HEK293 (cell line): ENCODE results near the gene LRFN2.

Experiments used
- CTCF ChIA-PET: fragments of 350-600 bp; formaldehyde crosslinking; extraction: SDS; loops from one replicate; lab custom pipeline; 2021; ENCODE audit warnings: antibody characterized with exemption; lab: Yijun Ruan, JAX
- POLR2A ChIA-PET: fragments of 300-600 bp; formaldehyde crosslinking; extraction: SDS; loops from one replicate; lab custom pipeline; 2020; ENCODE audit warnings: antibody characterized with exemption, inconsistent platforms; lab: Yijun Ruan, JAX
- H3K27ac ChIP-seq: fragments of 200-500 bp; sonication (Bioruptor generic); 2 replicates; pipeline ENCODE4 v1.5.1; 2014; ENCODE audit warnings: low read depth, low read length, control low read depth, inconsistent platforms; ENCODE audit errors: extremely low read depth
- H3K36me3 ChIP-seq, 2 experiments: fragments of 200-500 bp in 1 of 2; sonication (Bioruptor generic) in 1 of 2; 1 replicate in 1 of 2; 2 replicates in 1 of 2; pipeline ENCODE4 v1.5.1; 2014 to 2017; ENCODE audit warnings: inconsistent platforms in 2 of 2, low read length in 2 of 2; ENCODE audit not compliant: control insufficient read depth in 2 of 2, insufficient read depth in 1 of 2
- H3K4me1 ChIP-seq: fragments of 200-500 bp; sonication (Bioruptor generic); 2 replicates; pipeline ENCODE4 v1.5.1; 2014; ENCODE audit warnings: mild to moderate bottlenecking, low read length, inconsistent platforms; ENCODE audit not compliant: control insufficient read depth, insufficient read depth
- H3K4me3 ChIP-seq: 2 replicates; pipeline ENCODE4 v1.5.1; 2011; ENCODE audit warnings: low read depth, mild to moderate bottlenecking, control low read depth, low read length, moderate library complexity
- H3K9me3 ChIP-seq: fragments of 200-500 bp; sonication (Bioruptor generic); 2 replicates; pipeline ENCODE4 v1.5.1; 2014; ENCODE audit warnings: low read depth, low read length, inconsistent platforms; ENCODE audit not compliant: control insufficient read depth, insufficient read depth
- EGR2 ChIP-seq: fragments of 450-650 bp; formaldehyde crosslinking; IDR thresholded peaks from 2 replicates; pipeline ENCODE4 v1.5.1; 2016; ENCODE audit warnings: low read depth, missing biosample characterization, missing genetic modification characterization
- HOXA7 ChIP-seq: sonication (generic); formaldehyde crosslinking; IDR thresholded peaks from 2 replicates; pipeline ENCODE4 v1.8.1; 2022; ENCODE audit warnings: missing genetic modification reagents, borderline replicate concordance
- IKZF3 ChIP-seq: fragments of 450-650 bp; IDR thresholded peaks from 2 replicates; pipeline ENCODE4 v1.5.0; 2018; ENCODE audit warnings: missing biosample characterization, mild to moderate bottlenecking, missing genetic modification characterization, moderate library complexity
- PRDM6 ChIP-seq: fragments of 450-650 bp; formaldehyde crosslinking; IDR thresholded peaks from 2 replicates; pipeline ENCODE4 v1.5.1; 2017; ENCODE audit warnings: missing biosample characterization, missing genetic modification characterization
- ZBTB11 ChIP-seq: fragments of 450-650 bp; formaldehyde crosslinking; conservative IDR thresholded peaks from 2 replicates; pipeline ENCODE4 v1.5.1; 2016; ENCODE audit warnings: low read depth, missing biosample characterization, missing genetic modification characterization
- ZBTB48 ChIP-seq: fragments of 450-650 bp; formaldehyde crosslinking; IDR thresholded peaks from 2 replicates; pipeline ENCODE4 v1.5.1; 2016; ENCODE audit warnings: missing biosample characterization, missing genetic modification characterization
- ZBTB49 ChIP-seq: fragments of 450-650 bp; formaldehyde crosslinking; IDR thresholded peaks from 2 replicates; pipeline ENCODE4 v1.5.1; 2016; ENCODE audit warnings: missing biosample characterization, missing genetic modification characterization, low read depth
- ZBTB7A ChIP-seq: fragments of 450-650 bp; formaldehyde crosslinking; IDR thresholded peaks from 2 replicates; pipeline ENCODE4 v1.5.1; 2016; ENCODE audit warnings: low read depth, missing biosample characterization, missing genetic modification characterization
- ZFP41 ChIP-seq: fragments of 450-650 bp; formaldehyde crosslinking; IDR thresholded peaks from 2 replicates; pipeline ENCODE4 v1.5.1; 2016; ENCODE audit warnings: missing biosample characterization, missing genetic modification characterization, borderline replicate concordance
- ZFP69B ChIP-seq: fragments of 450-650 bp; formaldehyde crosslinking; IDR thresholded peaks from 2 replicates; pipeline ENCODE4 v1.5.1; 2016; ENCODE audit warnings: missing biosample characterization, missing genetic modification characterization
- ZNF157 ChIP-seq: fragments of 450-650 bp; formaldehyde crosslinking; IDR thresholded peaks from 2 replicates; pipeline ENCODE4 v1.5.1; 2016; ENCODE audit warnings: missing biosample characterization, missing genetic modification characterization
- ZNF175 ChIP-seq: fragments of 450-650 bp; formaldehyde crosslinking; IDR thresholded peaks from 2 replicates; pipeline ENCODE4 v1.5.1; 2016; ENCODE audit warnings: missing biosample characterization, missing genetic modification characterization
- ZNF266 ChIP-seq: fragments of 450-650 bp; formaldehyde crosslinking; IDR thresholded peaks from 2 replicates; pipeline ENCODE4 v1.5.1; 2016; ENCODE audit warnings: missing biosample characterization, missing genetic modification characterization, low read depth
- ZNF280C ChIP-seq: fragments of 450-650 bp; formaldehyde crosslinking; IDR thresholded peaks from 2 replicates; pipeline ENCODE4 v1.5.1; 2016; ENCODE audit warnings: missing biosample characterization, missing genetic modification characterization
- ZNF350 ChIP-seq: fragments of 450-650 bp; formaldehyde crosslinking; IDR thresholded peaks from 2 replicates; pipeline ENCODE4 v1.5.0; 2017; ENCODE audit warnings: missing biosample characterization, mild to moderate bottlenecking, missing genetic modification characterization
- ZNF366 ChIP-seq: fragments of 450-650 bp; formaldehyde crosslinking; conservative IDR thresholded peaks from 2 replicates; pipeline ENCODE4 v1.5.1; 2016; ENCODE audit warnings: missing biosample characterization, missing genetic modification characterization
- ZNF449 ChIP-seq: fragments of 450-650 bp; formaldehyde crosslinking; IDR thresholded peaks from 2 replicates; pipeline ENCODE4 v1.5.1; 2017; ENCODE audit warnings: missing biosample characterization, mild to moderate bottlenecking, missing genetic modification characterization, moderate library complexity
- ZNF514 ChIP-seq: fragments of 450-650 bp; formaldehyde crosslinking; IDR thresholded peaks from 2 replicates; pipeline ENCODE4 v1.5.1; 2016; ENCODE audit warnings: missing biosample characterization, missing genetic modification characterization
- ZNF645 ChIP-seq: fragments of 450-650 bp; formaldehyde crosslinking; IDR thresholded peaks from 2 replicates; pipeline ENCODE4; 2016; ENCODE audit warnings: missing biosample characterization, missing genetic modification characterization
- ZNF658 ChIP-seq: fragments of 450-650 bp; formaldehyde crosslinking; IDR thresholded peaks from 2 replicates; pipeline ENCODE4; 2016; ENCODE audit warnings: missing biosample characterization, missing genetic modification characterization
- ZSCAN16 ChIP-seq: fragments of 450-650 bp; formaldehyde crosslinking; IDR thresholded peaks from 2 replicates; pipeline ENCODE4 v1.5.1; 2016; ENCODE audit warnings: missing biosample characterization, missing genetic modification characterization

The LRFN2 gene

GRCh38 chr6:40353197-40353966 is 233.8 kb downstream of the LRFN2 start:
- Histone ChIP-seq H3K36me3 (no peaks in the 10 kb centered on the region), H3K4me1 (no peaks in the 10 kb centered on the region), H3K9me3 (no peaks in the 10 kb centered on the region; the same call in 1 of the 2 replicates), H3K4me3 (no peak overlapping the region), H3K27ac (no peak overlapping the region)
- ChIA-PET POLR2A (no interaction called here), CTCF (interaction anchor here (1.3 kb wide), 1 partner anchor 193 kb away, joined by 3 read pairs; no protein-coding TSS in a partner anchor)
- TF ChIP-seq ZFP69B (tag by site-specific recombination), result no peak
- no peak for TF ChIP-seq PRDM6 (tag by site-specific recombination)
- TF ChIP-seq ZNF350 (tag by site-specific recombination), result no peak
- TF ChIP-seq ZNF280C (tag by site-specific recombination), result no peak
- no peak for TF ChIP-seq ZNF658 (tag by site-specific recombination)
- TF ChIP-seq ZNF366 (tag by site-specific recombination), result no peak
- TF ChIP-seq ZFP41 (tag by site-specific recombination), result no peak
- no peak for TF ChIP-seq EGR2 (tag by site-specific recombination)
- no peak for TF ChIP-seq ZNF157 (tag by site-specific recombination)
- TF ChIP-seq ZNF175, result no peak
- no peak for TF ChIP-seq ZSCAN16 (tag by site-specific recombination)
- TF ChIP-seq ZNF645 (tag by site-specific recombination), result no peak
- TF ChIP-seq ZNF514, result no peak
- TF ChIP-seq ZBTB48, result no peak

- H3K27ac ChIP-seq, result no peak overlapping the region
- ChIA-PET POLR2A (no interaction called here), CTCF (interaction anchor here (1.3 kb wide), 1 partner anchor 194 kb away, joined by 3 read pairs; no protein-coding TSS in a partner anchor)
- no peak for TF ChIP-seq ZBTB7A (tag by site-specific recombination)
- TF ChIP-seq ZBTB49 (tag by site-specific recombination), result no peak
- TF ChIP-seq HOXA7, result no peak
- TF ChIP-seq ZNF266 (tag by site-specific recombination), result no peak
- TF ChIP-seq ZBTB11 (tag by site-specific recombination), result no peak
- TF ChIP-seq ZNF514, result no peak
- no peak for TF ChIP-seq ZNF449 (tag by site-specific recombination)
- no peak for TF ChIP-seq IKZF3
These were observed 234.5 kb downstream of the LRFN2 start for GRCh38 chr6:40352527-40353170.

More at GRCh38 chr6:40352527-40353170, 234.5 kb downstream of the LRFN2 start:
- Histone ChIP-seq H3K4me1 (no peaks in the 10 kb centered on the region), H3K36me3 (no peaks in the 10 kb centered on the region), H3K4me3 (no peak overlapping the region), H3K9me3 (no peaks in the 10 kb centered on the region)
